C4-2B (cell line): Measurements from ENCODE around the gene DDX39A.

Experiments used
- CTCF ChIP-seq: fragments of 450-650 bp; conservative IDR thresholded peaks from 2 replicates; pipeline ENCODE4 v1.5.1; 2017; ENCODE audit warnings: mild to moderate bottlenecking
- ZFX ChIP-seq: fragments of 450-650 bp; IDR thresholded peaks from 2 replicates; pipeline ENCODE4 v1.6.1; 2017

DNA sequence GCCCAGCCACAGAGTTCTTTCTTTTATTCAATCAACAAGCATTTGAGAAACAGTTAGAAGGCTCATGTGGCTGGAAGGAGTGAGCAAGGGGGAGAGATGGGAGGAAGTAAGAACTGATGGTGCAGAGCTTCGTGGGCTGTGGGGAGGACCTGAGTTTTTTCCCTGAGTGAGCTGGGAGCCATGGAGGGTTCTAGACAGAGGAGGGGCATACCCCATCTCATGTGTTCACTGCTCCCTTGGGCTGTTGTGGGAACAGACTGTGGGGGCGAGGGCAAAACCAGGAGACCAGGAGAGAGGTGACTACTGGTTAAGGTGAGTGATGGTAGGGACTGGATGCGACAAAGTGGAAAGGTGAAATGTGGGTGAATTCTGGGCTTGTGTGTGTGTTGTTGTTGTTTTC, 11.6 kb upstream of the DDX39A start:
- TF ChIP-seq CTCF = no peak
- TF ChIP-seq ZFX = no peak
